ENCODE measurements around the gene B4GALNT1.

Gene B4GALNT1

GRCh38 chr12:57631566-57632072 is 1.4 kb downstream of the B4GALNT1 start:
- no peak for TF ChIP-seq CTCF (conservative IDR thresholded peaks at IDR 0.05; ENCODE audit: low read depth)
- H3K27ac ChIP-seq = no peak overlapping the region
- ChIA-PET POLR2A (ENCODE audit: low non-redundant PET) (no interaction called here), CTCF (interaction anchor here (1.4 to 4.0 kb wide), 2 partner anchors 48 to 179 kb away, joined by 7 to 16 read pairs; no protein-coding TSS in a partner anchor)
- DNase-seq (ENCODE audit: low spot score) = no peak

DNA sequence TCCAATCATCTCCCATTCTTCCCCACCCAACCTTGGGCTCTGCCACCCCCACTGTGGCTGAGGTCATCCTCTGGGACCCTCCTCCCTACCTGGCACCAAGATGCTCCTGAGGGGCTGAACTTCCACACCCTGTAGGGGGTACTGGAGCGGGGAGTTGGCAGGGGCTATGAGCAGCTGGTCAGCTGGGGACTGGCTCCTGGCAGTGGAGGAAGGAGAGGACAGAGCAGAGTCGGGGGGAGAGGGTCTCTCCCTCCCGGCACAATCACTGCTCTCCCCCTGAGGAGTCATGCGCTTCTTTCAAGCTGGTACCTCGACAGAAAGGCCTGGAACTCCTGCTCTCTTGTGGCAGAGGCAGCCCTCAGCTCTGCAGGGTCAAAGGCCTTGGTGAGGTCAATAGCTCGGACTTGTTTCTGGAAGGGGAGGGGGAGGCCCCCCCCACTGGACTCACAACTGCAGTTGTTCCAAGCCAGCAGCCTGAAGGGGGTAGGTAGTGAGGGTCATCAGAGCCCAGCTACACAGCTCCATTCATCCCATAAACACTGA is 2.0 kb downstream of the B4GALNT1 start:
- ChIA-PET POLR2A (ENCODE audit: low non-redundant PET) (interaction anchor here (0.6 kb wide), 1 partner anchor 20 kb away, joined by 3 read pairs; the partner anchor contains the start of gene ARHGEF25), CTCF (interaction anchor here (0.9 to 4.0 kb wide), 3 partner anchors 9 to 178 kb away, joined by 7 to 16 read pairs (median 7); no protein-coding TSS in a partner anchor)
- no peak overlapping the region for H3K27ac ChIP-seq
- TF ChIP-seq CTCF (conservative IDR thresholded peaks at IDR 0.05; ENCODE audit: low read depth) = no peak
- no peak for DNase-seq (ENCODE audit: low spot score)

- ChIA-PET CTCF (interaction anchor here (0.7 to 4.0 kb wide), 3 partner anchors 12 to 275 kb away, joined by 3 to 16 read pairs (median 4); no protein-coding TSS in a partner anchor), POLR2A (ENCODE audit: low non-redundant PET) (no interaction called here)
- no peak overlapping the region for H3K27ac ChIP-seq
- TF ChIP-seq CTCF (conservative IDR thresholded peaks at IDR 0.05; ENCODE audit: low read depth) = no peak
- no peak for DNase-seq (ENCODE audit: low spot score)
Measured at GRCh38 chr12:57629897-57630471, 3.0 kb downstream of the B4GALNT1 start.

GRCh38 chr12:57628280-57629191 is 4.5 kb downstream of the B4GALNT1 start:
- CTCF ChIA-PET = interaction anchor here (0.6 to 0.7 kb wide), 2 partner anchors 37 to 43 kb away, joined by 3 to 4 read pairs; no protein-coding TSS in a partner anchor
- no peak for DNase-seq (ENCODE audit: low spot score)
- POLR2A ChIA-PET (ENCODE audit: low non-redundant PET) = no interaction called here

GRCh38 chr12:57627501-57628279 is 5.3 kb downstream of the B4GALNT1 start:
- H3K27ac ChIP-seq = no peak overlapping the region
- POLR2A ChIA-PET (ENCODE audit: low non-redundant PET) = no interaction called here
- TF ChIP-seq CTCF (conservative IDR thresholded peaks at IDR 0.05; ENCODE audit: low read depth) = no peak
- no peak for DNase-seq (ENCODE audit: low spot score)
- CTCF ChIA-PET = interaction anchor here (0.6 to 1.0 kb wide), 5 partner anchors 36 to 66 kb away, joined by 3 to 4 read pairs (median 3); partner anchors contain the start of gene OS9

More at GRCh38 chr12:57628280-57629191, 4.5 kb downstream of the B4GALNT1 start:
- H3K27ac ChIP-seq = no peak overlapping the region
- TF ChIP-seq CTCF (conservative IDR thresholded peaks at IDR 0.05; ENCODE audit: low read depth) = no peak
